Activated CD4-positive, alpha-beta memory T cell treated with anti-CD3 and anti-CD28 coated beads, Interleukin-2, amount 10 ng/mL, durations not matched to agents 7 days and 5 days (primary cell): ENCODE data around the gene TTC39C. TPM values are rescaled to one million over a fixed set of nuclear protein-coding genes. Genes with fewer than 3 reads are reported as not detected.
"Not testable (repeated sequence)": the region's sequence is repeated elsewhere in the genome, so short reads cannot be mapped to it uniquely, and the experiment has no call there.

Experiments used
- CTCF ChIA-PET: fragments of 350-600 bp; sonication (Branson Sonifier 250); formaldehyde crosslinking; loops from one replicate; lab custom pipeline; 2021; ENCODE audit warnings: antibody characterized with exemption, inconsistent platforms; lab: Charles Lee
- POLR2A ChIA-PET: fragments of 350-600 bp; sonication (Branson Sonifier 250); formaldehyde crosslinking; loops from one replicate; lab custom pipeline; 2021; ENCODE audit warnings: antibody characterized with exemption; lab: Charles Lee
- DNase-seq: peaks from one replicate; pipeline ENCODE4 v3.0.0-alpha.2; 2020
- H3K27ac Mint-ChIP-seq: one replicate; pipeline ENCODE4 v1.8.0; 2021; ENCODE audit warnings: mild to moderate bottlenecking, mixed read lengths
- H3K27me3 Mint-ChIP-seq: one replicate; pipeline ENCODE4 v1.8.0; 2021; ENCODE audit warnings: mixed read lengths
- H3K36me3 Mint-ChIP-seq: one replicate; pipeline ENCODE4 v1.8.0; 2021; ENCODE audit warnings: low read depth, mixed read lengths
- H3K4me1 Mint-ChIP-seq: one replicate; pipeline ENCODE4 v1.8.0; 2021; ENCODE audit warnings: mixed read lengths
- H3K4me3 Mint-ChIP-seq: one replicate; pipeline ENCODE4 v1.8.0; 2021; ENCODE audit warnings: mild to moderate bottlenecking, mixed read lengths
- H3K9me3 Mint-ChIP-seq: one replicate; pipeline ENCODE4 v1.8.0; 2021; ENCODE audit warnings: mixed read lengths
- total RNA-seq, 2 experiments: library from RNA; stranded (reverse); gene quantifications; one replicate each; pipeline ENCODE4 v1.2.3, GENCODE V29; 2021

Gene TTC39C
- total RNA-seq, 2 experiments from 2014 or later, result 94.0 to 94.4 TPM

DNA sequence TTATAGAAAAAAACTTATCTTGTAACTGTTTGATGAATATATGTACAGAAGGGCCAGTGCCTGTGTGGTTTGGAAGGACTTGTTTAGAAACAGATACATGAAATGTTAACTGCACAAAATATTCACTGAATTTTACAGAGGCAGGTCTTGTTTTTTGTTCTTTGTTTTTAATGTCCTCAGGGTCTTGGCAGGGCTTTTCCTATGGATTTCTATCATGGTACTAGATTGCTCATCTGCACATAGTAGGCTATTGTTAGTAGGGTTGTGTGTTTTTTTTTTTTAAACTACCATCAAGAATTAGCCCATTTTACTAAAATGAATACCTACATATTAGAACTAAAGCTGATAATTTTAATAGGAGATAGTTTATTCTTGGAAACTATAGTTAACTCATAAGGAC lies 127.8 kb downstream of the TTC39C start:
- H3K4me3 Mint-ChIP-seq, result no peak overlapping the region
- DNase-seq, result no peak
- ChIA-PET POLR2A (no interaction called here), CTCF (interaction anchor here (0.6 kb wide), 1 partner anchor 41 kb away, joined by 3 read pairs; no protein-coding TSS in a partner anchor)
- H3K4me1 Mint-ChIP-seq, result peaks cover 19% of the 10 kb centered on the region
- peaks cover 1% of the 10 kb centered on the region for H3K36me3 Mint-ChIP-seq
- no peak overlapping the region for H3K27ac Mint-ChIP-seq
- peaks cover 48% of the 10 kb centered on the region for H3K27me3 Mint-ChIP-seq
- no peaks in the 10 kb centered on the region for H3K9me3 Mint-ChIP-seq

DNA sequence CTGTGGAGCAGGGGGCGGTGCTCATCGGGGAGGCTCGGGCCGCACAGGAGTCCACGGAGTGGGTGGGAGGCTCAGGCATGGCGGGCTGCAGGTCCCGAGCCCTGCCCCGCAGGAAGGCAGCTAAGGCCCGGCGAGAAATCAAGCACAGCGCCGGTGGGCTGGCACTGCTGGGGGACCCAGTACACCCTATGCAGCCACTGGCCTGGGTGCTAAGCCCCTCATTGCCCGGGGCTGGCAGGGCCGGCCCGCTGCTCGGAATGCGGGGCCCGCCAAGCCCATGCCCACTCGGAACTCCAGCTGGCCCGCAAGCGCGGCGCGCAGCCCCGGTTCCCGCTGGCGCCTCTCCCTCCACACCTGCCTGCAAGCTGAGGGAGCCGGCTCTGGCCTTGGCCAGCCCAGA lies 135.0 kb downstream of the TTC39C start:
- H3K4me1 Mint-ChIP-seq, CTCF ChIA-PET, POLR2A ChIA-PET: not testable (repeated sequence)

GRCh38 chr18:24153397-24153796 lies 138.8 kb downstream of the TTC39C start:
- H3K36me3 Mint-ChIP-seq, result no peaks in the 10 kb centered on the region
- no peak for DNase-seq
- ChIA-PET POLR2A (no interaction called here), CTCF (interaction anchor here (2.2 kb wide), 1 partner anchor 24 kb away, joined by 6 read pairs; no protein-coding TSS in a partner anchor)
- H3K27me3 Mint-ChIP-seq, result peaks cover 2% of the 10 kb centered on the region
- H3K27ac Mint-ChIP-seq, result no peak overlapping the region
- H3K4me3 Mint-ChIP-seq, result no peak overlapping the region
- no peaks in the 10 kb centered on the region for H3K9me3 Mint-ChIP-seq
- H3K4me1 Mint-ChIP-seq, result no peaks in the 10 kb centered on the region

More for the DNA sequence above, 135.0 kb downstream of the TTC39C start:
- not testable (repeated sequence) for DNase-seq, H3K4me3 Mint-ChIP-seq, H3K9me3 Mint-ChIP-seq, H3K36me3 Mint-ChIP-seq, H3K27ac Mint-ChIP-seq
- H3K27me3 Mint-ChIP-seq, result peaks cover 19% of the 10 kb centered on the region

DNA sequence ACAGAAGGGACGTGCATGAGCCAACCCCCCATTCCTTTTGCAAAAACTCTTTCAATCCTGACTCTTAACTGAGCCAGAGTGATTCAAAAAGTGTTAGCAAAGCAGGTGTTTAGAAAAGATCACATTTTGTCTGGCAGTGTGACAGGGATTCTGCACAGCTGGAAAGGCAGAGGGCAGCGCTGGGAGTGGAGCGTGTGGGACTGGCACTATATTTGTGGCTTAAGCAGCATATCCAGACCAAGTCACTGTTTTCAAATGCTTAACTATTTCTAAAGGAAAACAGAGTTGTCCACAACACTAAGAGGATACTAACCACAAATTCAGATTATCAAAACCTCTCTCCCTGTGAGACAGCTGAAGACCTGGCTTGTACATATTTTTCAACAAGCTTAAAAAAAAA lies 143.3 kb downstream of the TTC39C start:
- H3K9me3 Mint-ChIP-seq, result no peaks in the 10 kb centered on the region
- ChIA-PET CTCF (no interaction called here), POLR2A (no interaction called here)
- H3K27ac Mint-ChIP-seq, result no peak overlapping the region
- H3K36me3 Mint-ChIP-seq, result no peaks in the 10 kb centered on the region
- H3K27me3 Mint-ChIP-seq, result peaks cover 2% of the 10 kb centered on the region
- peaks cover 3% of the 10 kb centered on the region for H3K4me1 Mint-ChIP-seq
- DNase-seq, result no peak
- no peak overlapping the region for H3K4me3 Mint-ChIP-seq

GRCh38 chr18:24160086-24160485 lies 145.5 kb downstream of the TTC39C start:
- ChIA-PET POLR2A (no interaction called here), CTCF (interaction anchor here (1.0 kb wide), 1 partner anchor 17 kb away, joined by 3 read pairs; no protein-coding TSS in a partner anchor)
- H3K4me1 Mint-ChIP-seq, result peaks cover 3% of the 10 kb centered on the region
- no peak overlapping the region for H3K4me3 Mint-ChIP-seq
- no peaks in the 10 kb centered on the region for H3K36me3 Mint-ChIP-seq
- H3K27me3 Mint-ChIP-seq, result peaks cover 2% of the 10 kb centered on the region
- DNase-seq, result no peak
- no peak overlapping the region for H3K27ac Mint-ChIP-seq
- no peaks in the 10 kb centered on the region for H3K9me3 Mint-ChIP-seq

- Mint-ChIP-seq H3K4me1 (peaks cover 3% of the 10 kb centered on the region), H3K4me3 (no peak overlapping the region), H3K9me3 (no peaks in the 10 kb centered on the region), H3K27ac (no peak overlapping the region), H3K36me3 (no peaks in the 10 kb centered on the region), H3K27me3 (no peaks in the 10 kb centered on the region)
- no peak for DNase-seq
- POLR2A ChIA-PET, result no interaction called here
- CTCF ChIA-PET, result no interaction called here
These were observed 146.8 kb downstream of the TTC39C start for GRCh38 chr18:24161304-24161703.

DNA sequence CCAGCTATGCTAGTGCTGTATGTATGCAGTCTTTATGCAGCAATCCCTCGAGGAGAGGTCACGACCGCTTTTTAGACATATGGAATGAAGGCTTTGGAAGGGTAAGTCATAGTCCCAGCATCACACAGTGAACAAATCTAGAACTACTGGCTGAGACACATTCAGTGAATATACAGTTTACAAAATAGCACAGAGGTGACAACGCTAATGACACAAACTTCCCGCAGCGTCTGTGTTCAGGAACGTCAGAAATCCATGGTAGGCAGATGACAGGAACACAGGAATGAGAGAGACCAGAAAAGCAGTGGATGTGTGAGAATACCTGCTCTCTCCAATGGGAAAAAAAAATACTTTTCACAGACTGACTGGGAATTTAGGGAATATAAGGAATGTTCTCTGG lies 153.9 kb downstream of the TTC39C start:
- H3K4me1 Mint-ChIP-seq, result peaks cover 2% of the 10 kb centered on the region
- no peaks in the 10 kb centered on the region for H3K9me3 Mint-ChIP-seq
- H3K36me3 Mint-ChIP-seq, result no peaks in the 10 kb centered on the region
- ChIA-PET POLR2A (no interaction called here), CTCF (no interaction called here)
- peaks cover 3% of the 10 kb centered on the region for H3K27me3 Mint-ChIP-seq
- no peak overlapping the region for H3K27ac Mint-ChIP-seq
- H3K4me3 Mint-ChIP-seq, result no peak overlapping the region
- DNase-seq, result no peak

GRCh38 chr18:24170360-24170759 lies 155.8 kb downstream of the TTC39C start:
- POLR2A ChIA-PET, result no interaction called here
- Mint-ChIP-seq H3K4me3 (no peak overlapping the region), H3K36me3 (no peaks in the 10 kb centered on the region), H3K9me3 (no peaks in the 10 kb centered on the region), H3K27ac (no peak overlapping the region), H3K27me3 (peaks cover 3% of the 10 kb centered on the region), H3K4me1 (peaks cover 6% of the 10 kb centered on the region)
- CTCF ChIA-PET, result no interaction called here
- DNase-seq, result no peak

DNA sequence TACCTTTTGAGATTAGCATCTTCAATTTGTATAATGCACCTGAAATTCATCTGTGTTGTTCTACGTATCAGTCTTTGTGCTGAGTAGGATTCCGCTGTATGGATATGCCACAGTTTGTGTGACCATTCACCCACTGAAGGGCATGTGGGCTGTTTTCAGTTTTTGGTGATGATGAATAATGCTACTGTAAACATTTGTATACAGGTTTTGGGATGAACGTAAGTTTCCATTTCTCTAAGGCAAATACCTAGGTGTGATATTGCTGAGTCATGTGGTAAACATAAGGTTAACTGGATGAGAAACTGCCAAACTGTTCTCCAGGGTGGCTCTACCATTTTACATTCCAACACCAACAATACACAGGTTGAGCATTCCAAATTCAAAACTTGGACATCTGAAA lies 159.4 kb downstream of the TTC39C start:
- H3K36me3 Mint-ChIP-seq, result no peaks in the 10 kb centered on the region
- peaks cover 6% of the 10 kb centered on the region for H3K4me1 Mint-ChIP-seq
- CTCF ChIA-PET, result no interaction called here
- POLR2A ChIA-PET, result interaction anchor here (0.6 kb wide), 1 partner anchor 223 kb away, joined by 3 read pairs; no protein-coding TSS in a partner anchor
- H3K9me3 Mint-ChIP-seq, result no peaks in the 10 kb centered on the region
- peaks cover 6% of the 10 kb centered on the region for H3K27me3 Mint-ChIP-seq
- H3K4me3 Mint-ChIP-seq, result no peak overlapping the region
- H3K27ac Mint-ChIP-seq, result no peak overlapping the region
- no peak for DNase-seq

DNA sequence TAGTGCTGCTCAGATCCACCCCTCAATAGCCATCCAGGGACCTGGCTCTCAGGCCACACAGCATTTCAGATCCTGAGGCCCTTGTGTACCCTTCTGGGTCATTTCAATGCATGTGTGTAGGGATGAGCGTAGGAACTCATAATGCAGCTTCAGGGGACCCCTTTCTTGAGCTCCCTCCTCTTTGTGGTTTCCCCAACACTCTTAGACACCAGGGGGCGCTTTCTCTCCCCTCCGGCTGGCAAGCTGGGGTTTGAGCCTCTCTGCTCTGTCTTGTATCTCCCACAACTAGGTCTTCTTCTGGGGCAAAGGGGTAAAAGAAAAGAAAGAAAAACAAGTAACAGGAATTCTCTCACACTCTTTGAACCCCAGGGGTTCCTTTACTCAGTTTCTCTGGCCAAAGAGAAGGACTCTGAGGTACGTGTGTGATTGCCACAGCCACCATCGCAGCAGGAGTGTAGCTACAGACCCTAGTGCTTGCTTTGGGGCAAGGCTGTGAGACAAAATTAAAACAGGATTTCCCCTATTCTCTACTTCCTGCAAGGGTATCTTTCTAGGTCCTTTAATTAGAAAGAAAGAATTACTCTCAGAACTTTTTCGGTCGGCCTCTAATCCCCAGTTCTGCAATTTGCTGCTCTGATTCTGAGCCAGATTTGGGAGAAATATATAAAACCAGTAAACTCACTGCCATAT lies 162.3 kb downstream of the TTC39C start:
- Mint-ChIP-seq H3K9me3 (no peaks in the 10 kb centered on the region), H3K27ac (no peak overlapping the region), H3K4me1 (peaks cover 6% of the 10 kb centered on the region), H3K4me3 (no peak overlapping the region), H3K27me3 (peaks cover 3% of the 10 kb centered on the region), H3K36me3 (no peaks in the 10 kb centered on the region)
- ChIA-PET CTCF (interaction anchor here (0.6 to 2.3 kb wide), 16 partner anchors 12 to 505 kb away, joined by 3 to 27 read pairs (median 4); no protein-coding TSS in a partner anchor), POLR2A (no interaction called here)
- peak; percentile 44 for DNase-seq

- H3K27me3 Mint-ChIP-seq, result peaks cover 3% of the 10 kb centered on the region
These were observed 163.1 kb downstream of the TTC39C start for GRCh38 chr18:24177499-24178133.

DNA sequence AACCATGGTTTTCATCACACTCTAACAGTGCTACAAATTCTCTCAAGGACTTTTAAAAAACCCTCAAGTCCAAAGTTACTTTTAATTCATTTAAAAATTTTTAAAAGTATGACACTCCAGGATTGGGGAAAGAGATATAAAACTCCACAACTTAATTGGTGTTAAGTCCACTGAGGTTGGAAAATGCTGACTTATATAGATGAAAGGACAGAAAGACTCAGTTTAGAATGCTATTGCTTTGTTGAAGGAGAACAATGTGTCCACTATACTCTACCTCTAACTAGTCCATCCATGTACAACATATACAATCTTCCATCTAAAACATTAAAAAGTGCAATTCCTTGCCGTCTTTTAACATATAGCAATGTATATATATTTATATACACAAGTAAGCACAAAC lies 165.5 kb downstream of the TTC39C start:
- ChIA-PET CTCF (no interaction called here), POLR2A (no interaction called here)
- DNase-seq, result no peak
- no peaks in the 10 kb centered on the region for H3K9me3 Mint-ChIP-seq
- H3K27me3 Mint-ChIP-seq, result peaks cover 4% of the 10 kb centered on the region
- H3K4me3 Mint-ChIP-seq, result no peak overlapping the region
- no peaks in the 10 kb centered on the region for H3K36me3 Mint-ChIP-seq
- H3K4me1 Mint-ChIP-seq, result no peaks in the 10 kb centered on the region
- H3K27ac Mint-ChIP-seq, result no peak overlapping the region

More at GRCh38 chr18:24177499-24178133, 163.1 kb downstream of the TTC39C start:
- ChIA-PET POLR2A (no interaction called here), CTCF (interaction anchor here (1.2 to 2.3 kb wide), 6 partner anchors 11 to 312 kb away, joined by 3 to 27 read pairs (median 4); no protein-coding TSS in a partner anchor)
- H3K4me1 Mint-ChIP-seq, result peaks cover 6% of the 10 kb centered on the region
- no peak for DNase-seq
- no peak overlapping the region for H3K27ac Mint-ChIP-seq
- no peaks in the 10 kb centered on the region for H3K9me3 Mint-ChIP-seq
- H3K36me3 Mint-ChIP-seq, result no peaks in the 10 kb centered on the region
- no peak overlapping the region for H3K4me3 Mint-ChIP-seq

DNA sequence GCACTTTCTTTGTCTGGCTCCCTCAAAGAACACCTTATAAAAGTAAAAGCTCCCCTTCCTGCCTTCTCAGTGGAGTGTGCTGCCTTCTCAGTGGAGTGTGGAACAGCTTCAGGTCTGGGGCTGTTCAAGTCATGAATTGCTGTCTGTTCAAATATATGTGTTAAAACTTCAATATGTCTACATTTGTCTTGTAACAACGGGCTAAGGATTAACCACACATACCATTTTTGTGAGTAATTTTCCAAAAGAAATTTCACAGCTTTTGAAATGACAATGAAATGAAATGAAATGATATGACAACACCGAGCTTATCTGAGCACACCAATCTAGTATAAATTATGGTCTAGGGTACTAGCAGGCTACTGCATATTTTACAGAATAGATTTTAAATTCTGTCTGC lies 167.3 kb downstream of the TTC39C start:
- ChIA-PET POLR2A (no interaction called here), CTCF (no interaction called here)
- H3K27me3 Mint-ChIP-seq, result peaks cover 2% of the 10 kb centered on the region
- no peak overlapping the region for H3K27ac Mint-ChIP-seq
- H3K4me1 Mint-ChIP-seq, result no peaks in the 10 kb centered on the region
- H3K4me3 Mint-ChIP-seq, result no peak overlapping the region
- DNase-seq, result no peak
- H3K9me3 Mint-ChIP-seq, result no peaks in the 10 kb centered on the region
- no peaks in the 10 kb centered on the region for H3K36me3 Mint-ChIP-seq
